DMS53 treated with DMSO at 0.1 percent for 48 hours (cell line): ENCODE results near the gene RPRD2.

Source experiments
- DNase-seq: peaks from one replicate; lab custom pipeline; 2025; ENCODE audit not compliant: unreplicated experiment; lab: John Stamatoyannopoulos, UW

Gene RPRD2

GRCh38 chr1:150466964-150467363, 103.0 kb downstream of the RPRD2 start:
- no peak for DNase-seq

DNA sequence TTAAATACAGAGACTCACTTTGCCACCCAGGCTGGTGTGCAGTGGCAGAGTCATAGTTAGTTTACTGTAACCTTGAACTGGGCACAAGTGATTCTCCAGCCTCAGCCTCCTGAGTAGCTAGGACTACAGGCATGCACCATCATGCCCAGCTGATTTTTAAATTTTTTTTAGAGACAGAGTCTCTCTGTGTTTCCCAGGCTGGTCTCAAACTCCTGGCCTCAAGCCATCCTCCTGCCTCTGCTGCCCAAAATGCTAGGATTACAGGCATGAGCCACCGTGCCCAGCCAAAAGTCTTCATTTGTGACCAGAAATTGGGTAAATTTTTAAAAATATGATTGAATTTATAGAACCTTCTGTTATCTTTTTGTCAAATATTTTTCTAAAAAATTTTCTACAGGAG, 105.3 kb downstream of the RPRD2 start:
- DNase-seq = no peak

- no peak for DNase-seq
Observed at GRCh38 chr1:150472601-150473200, 108.8 kb downstream of the RPRD2 start.

GRCh38 chr1:150473659-150474058, 109.7 kb downstream of the RPRD2 start:
- DNase-seq = no peak

- no peak for DNase-seq
Observed at GRCh38 chr1:150474869-150475268, 110.9 kb downstream of the RPRD2 start.

DNA sequence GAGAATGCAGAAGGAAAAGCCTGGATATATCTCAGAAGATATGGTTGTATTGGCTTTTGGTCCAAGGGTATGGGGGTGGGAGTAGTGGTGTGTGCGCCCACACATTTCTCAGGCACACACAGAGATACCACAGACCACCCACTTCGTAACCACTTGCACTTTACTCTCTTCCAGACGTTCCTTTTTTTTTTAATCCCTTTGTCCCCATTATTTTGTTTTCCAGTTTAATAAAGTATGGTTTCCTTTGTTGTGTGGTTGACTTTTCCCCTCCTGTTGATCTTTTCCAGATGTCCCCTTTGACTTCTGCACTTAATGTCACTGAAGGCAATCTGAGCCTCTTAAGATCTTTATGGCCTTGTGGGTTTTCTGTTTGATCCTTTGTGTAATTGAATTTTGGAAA, 112.8 kb downstream of the RPRD2 start:
- DNase-seq = no peak

- DNase-seq = peak; percentile 10
Observed at GRCh38 chr1:150477320-150477719, 113.4 kb downstream of the RPRD2 start.

- peak; percentile 57 for DNase-seq
Observed at GRCh38 chr1:150477733-150478132, 113.8 kb downstream of the RPRD2 start.

- no peak for DNase-seq
Observed at GRCh38 chr1:150479370-150479769, 115.4 kb downstream of the RPRD2 start.

- no peak for DNase-seq
Observed at GRCh38 chr1:150479927-150480352, 116.0 kb downstream of the RPRD2 start.

DNA sequence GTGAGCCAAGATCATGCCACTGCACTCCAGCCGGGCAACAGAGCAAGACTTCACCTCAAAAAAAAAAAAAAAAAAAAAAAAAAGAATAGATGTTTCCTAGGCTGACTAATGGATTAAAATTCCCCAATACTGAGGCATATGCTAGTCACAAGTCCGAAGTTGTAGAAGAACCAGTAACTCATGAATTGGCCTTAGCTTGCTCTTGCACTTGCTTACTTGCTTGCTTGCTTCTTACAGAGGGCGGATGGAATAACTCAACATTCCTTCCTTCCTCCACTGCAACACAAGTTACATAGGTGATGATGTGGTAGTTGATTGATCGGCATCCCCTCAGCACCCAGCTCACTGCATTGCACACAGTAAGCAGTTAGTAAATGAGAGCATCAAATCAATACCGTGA, 120.5 kb downstream of the RPRD2 start:
- no peak for DNase-seq

GRCh38 chr1:150484861-150485260, 120.9 kb downstream of the RPRD2 start:
- DNase-seq = no peak

- peak; percentile 96 for DNase-seq
Observed at GRCh38 chr1:150486966-150487762, 123.2 kb downstream of the RPRD2 start, which contains the start of gene TARS2. TSS of gene TARS2 (plus strand) at chr1:150487419. CDS start at chr1:150487451, 32 bp downstream.

- DNase-seq = no peak
Observed at GRCh38 chr1:150487763-150488115, 123.8 kb downstream of the RPRD2 start.

DNA sequence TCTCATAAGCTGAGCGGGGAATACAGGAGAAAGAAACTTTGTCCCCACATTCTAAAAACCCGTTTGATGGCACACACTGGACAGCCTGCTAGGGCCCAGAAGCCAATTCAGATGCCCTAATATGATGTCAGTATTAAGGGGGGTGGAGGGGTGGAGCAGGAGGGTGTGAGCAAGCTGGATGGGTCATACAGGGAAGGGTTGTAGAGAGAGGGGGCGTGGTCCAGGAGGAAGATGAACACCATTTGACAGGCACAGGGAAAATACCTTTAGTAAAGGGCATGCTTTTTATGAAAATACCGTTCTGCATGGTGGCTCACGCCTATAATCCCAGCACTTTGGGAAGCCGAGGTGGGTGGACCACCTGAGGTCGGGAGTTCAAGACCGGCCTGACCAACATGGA, 129.2 kb downstream of the RPRD2 start:
- DNase-seq = no peak

- DNase-seq = no peak
Observed at GRCh38 chr1:150498342-150498741, 134.4 kb downstream of the RPRD2 start.

DNA sequence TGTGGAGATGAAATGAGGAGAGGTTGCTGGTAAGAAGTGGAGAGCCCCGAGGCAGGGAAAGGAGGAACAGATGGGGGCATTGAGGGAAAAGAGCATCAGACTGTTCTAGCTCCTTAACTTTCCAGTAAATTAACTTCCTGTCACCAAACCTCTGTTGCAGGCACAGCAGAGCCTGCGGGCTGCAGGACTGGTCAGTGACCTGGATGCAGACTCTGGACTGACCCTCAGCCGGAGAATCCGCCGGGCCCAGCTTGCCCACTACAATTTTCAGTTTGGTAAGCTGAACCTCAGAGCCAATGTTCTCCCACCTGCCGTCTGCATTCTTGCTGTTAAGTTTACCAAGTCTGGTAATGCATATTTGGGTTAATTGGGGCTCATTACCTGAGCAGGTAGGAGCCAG, 141.5 kb downstream of the RPRD2 start:
- DNase-seq = no peak

DNA sequence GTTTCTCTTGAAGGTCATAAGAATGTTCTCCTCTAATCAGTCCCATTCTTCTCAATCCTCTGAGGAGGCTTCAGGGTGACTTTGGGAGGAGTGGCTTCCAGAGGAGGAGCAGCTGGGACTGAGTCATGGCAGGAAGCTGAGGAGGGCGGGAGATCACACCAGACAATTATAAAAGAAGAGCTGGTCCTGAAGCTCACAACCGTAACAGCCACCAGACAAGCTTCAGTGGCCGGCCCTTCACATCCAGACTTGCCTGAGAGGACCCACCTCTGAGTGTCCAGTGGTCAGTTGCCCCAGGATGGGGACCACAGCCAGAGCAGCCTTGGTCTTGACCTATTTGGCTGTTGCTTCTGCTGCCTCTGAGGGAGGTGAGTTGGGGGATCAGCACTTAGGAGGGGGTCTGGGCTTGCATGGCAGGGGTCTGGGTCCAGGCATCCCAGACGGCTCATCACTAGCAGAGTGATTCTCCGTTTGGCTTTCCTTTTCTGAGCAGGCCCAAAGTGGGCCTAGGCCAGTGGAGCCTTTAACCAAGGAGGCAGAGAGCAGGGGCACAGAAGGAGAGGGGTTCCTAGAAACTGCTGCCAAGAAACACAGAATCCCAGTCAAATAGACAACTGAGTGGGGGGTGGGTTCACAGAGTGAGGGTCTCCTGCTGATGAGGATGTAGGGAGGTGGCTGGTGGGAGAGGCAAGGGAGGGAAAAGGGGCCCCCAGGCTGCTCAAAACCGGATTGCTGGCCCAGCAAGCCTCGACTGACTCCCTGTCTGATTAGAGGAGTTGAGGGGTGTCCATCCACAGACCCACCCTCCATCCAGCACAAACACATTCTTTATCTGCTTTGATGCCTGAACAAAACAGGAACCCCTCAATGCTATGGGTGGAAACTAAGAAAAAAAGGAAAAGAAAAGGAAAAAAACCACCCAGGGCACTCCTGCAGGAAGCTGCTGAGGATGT, 144.2 kb downstream of the RPRD2 start, which contains the start of gene ECM1:
Gene ECM1 (plus strand): TSS at position 198 of the 953 bp plus-strand sequence. CDS start 101 bp downstream, at position 299.
- DNase-seq = peak; percentile 73

GRCh38 chr1:150508982-150509381, 145.0 kb downstream of the RPRD2 start:
- no peak for DNase-seq

DNA sequence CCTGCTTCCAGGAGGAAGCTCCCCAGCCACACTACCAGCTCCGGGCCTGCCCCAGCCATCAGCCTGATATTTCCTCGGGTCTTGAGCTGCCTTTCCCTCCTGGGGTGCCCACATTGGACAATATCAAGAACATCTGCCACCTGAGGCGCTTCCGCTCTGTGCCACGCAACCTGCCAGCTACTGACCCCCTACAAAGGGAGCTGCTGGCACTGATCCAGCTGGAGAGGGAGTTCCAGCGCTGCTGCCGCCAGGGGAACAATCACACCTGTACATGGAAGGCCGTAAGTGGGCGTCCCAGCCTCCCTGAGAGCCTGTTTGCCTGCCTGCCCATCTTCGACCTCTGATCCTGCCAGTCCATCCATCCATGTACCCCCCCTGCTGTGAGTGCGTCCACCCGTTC, 147.6 kb downstream of the RPRD2 start:
- no peak for DNase-seq

DNA sequence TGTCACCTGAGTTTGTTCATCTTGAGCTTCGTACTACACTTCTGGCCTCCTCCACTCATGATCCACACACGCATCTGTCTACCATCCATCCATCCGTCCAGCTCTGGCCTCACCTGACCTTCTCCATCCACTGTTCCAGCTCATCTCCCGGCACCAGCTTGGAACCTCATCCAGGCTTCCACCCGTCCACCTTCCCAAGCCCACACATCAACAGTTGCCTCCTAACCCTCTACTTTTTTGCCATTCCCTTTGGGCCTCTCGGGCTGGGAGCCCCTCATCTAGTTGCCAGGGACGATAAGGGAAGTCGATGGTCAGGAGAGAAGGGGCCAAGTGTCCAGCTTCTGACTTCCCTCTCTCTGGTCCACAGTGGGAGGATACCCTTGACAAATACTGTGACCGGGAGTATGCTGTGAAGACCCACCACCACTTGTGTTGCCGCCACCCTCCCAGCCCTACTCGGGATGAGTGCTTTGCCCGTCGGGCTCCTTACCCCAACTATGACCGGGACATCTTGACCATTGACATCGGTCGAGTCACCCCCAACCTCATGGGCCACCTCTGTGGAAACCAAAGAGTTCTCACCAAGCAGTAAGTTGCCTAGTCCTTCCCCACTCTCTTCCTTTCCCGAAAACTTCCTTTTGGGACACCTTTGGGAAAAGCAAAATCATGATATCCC, 148.2 kb downstream of the RPRD2 start:
- DNase-seq = no peak
